NCI-H2196 (cell line): Measurements from ENCODE around the gene LYPD3.

Experiments
- DNase-seq: peaks from one replicate; lab custom pipeline; 2025; ENCODE audit not compliant: unreplicated experiment; lab: John Stamatoyannopoulos, UW

LYPD3 gene

DNA sequence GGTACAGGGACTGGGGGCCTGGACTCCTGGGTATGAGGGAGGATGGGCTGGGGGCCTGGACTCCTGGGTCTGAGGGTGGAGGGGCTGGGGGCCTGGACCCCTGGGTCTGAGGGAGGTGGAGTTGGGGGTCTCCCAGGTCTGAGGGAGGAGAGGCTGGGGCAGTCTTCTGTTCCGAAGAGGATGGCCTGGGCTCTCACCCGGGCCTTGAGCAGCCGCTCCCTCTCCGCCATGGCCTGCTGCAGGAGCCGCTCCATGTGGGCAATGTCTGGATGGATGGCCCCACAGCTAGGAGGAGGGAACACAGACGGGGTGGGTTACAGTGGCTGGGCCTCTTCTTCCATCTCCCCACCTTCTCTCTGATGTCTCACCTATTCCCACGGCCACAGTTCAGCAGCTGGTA, 21.0 kb upstream of the LYPD3 start:
- no peak for DNase-seq

- DNase-seq: no peak
Observed at GRCh38 chr19:43485951-43486350, 20.5 kb upstream of the LYPD3 start.

- DNase-seq: no peak
Observed at GRCh38 chr19:43483281-43483680, 17.9 kb upstream of the LYPD3 start.

GRCh38 chr19:43482193-43482592, 16.8 kb upstream of the LYPD3 start:
- DNase-seq: no peak

DNA sequence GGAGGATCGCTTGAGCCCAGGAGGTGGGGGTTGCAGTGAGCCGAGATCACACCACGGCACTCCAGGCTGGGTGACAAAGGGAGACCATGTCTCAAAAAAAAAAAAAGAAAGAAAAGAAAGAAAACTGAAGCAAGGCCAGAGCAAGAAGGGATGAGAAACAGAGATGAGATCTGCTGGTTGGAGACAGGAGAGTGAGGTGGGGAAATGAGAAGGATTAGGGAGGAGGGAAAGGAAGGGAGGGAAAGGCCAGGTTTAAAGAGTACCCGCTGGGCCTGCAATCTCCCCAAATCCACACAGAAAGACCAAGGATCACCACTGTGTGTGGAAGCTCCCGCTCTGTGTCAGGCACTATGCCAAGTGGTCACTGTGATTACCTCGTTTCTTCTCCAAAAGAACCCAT, 16.3 kb upstream of the LYPD3 start:
- DNase-seq: no peak

GRCh38 chr19:43480574-43480973, 15.2 kb upstream of the LYPD3 start:
- no peak for DNase-seq

- no peak for DNase-seq
Observed at GRCh38 chr19:43479961-43480561, 14.7 kb upstream of the LYPD3 start.

- no peak for DNase-seq
Observed at GRCh38 chr19:43479226-43479625, 13.8 kb upstream of the LYPD3 start.

DNA sequence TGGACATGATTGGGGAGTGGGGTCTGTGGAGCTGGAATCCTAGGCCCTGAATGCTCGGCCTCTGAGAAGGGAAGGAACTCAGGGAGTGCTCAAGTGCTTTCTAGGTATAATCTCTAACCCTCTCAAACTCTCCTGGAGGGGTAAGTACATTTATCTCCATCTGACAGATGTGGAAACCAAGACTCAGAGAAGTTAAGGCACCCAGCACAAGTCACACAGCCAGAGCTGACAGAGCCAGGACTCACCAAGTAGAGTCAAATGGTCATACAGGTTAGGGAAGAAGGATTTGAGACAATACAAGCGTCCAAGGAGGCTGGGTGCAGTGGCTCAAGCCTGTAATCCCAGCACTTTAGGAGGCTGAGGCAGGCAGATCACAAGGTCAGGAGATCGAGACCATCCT, 12.9 kb upstream of the LYPD3 start:
- no peak for DNase-seq

DNA sequence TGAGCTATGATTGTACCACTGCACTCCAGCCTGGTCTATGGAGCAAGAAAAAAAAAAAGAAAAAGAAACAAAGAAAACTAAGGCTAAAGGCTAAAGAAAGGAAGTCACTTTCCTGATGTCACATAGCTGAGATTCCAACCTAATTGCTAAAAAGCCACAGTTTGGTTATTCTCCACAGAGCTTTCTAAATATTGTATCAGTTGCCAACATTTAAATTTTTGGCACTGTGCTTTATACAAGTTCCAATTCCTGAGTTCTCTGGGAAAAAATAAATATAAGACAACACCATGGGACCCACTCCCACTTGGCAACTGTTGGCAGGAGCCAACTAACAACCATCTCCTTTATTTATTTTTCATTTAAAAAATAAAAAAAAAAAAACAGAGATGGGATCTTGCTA, 11.2 kb upstream of the LYPD3 start:
- DNase-seq: no peak

- peak; percentile 96 for DNase-seq
Observed at GRCh38 chr19:43474986-43475705, 9.7 kb upstream of the LYPD3 start.

DNA sequence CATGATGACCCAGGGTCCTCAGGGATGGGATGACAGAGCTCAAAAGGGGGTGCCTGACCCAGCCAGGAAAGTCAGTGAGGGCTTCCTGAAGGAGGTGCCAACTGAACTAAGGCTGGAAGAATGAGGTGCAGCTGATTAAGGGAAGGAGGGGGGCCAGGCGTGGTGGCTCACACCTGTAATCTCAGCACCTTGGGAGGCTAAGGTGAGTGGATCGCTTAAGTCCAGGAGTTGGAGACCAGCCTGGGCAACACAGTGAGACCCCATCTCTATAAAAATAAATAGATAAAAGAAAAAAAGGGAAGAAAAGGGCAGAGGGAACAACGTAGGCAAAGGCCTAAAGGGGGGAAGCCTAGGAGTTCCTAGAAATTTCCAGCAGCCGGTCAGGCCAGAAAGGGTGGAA, 9.1 kb upstream of the LYPD3 start:
- DNase-seq: no peak

DNA sequence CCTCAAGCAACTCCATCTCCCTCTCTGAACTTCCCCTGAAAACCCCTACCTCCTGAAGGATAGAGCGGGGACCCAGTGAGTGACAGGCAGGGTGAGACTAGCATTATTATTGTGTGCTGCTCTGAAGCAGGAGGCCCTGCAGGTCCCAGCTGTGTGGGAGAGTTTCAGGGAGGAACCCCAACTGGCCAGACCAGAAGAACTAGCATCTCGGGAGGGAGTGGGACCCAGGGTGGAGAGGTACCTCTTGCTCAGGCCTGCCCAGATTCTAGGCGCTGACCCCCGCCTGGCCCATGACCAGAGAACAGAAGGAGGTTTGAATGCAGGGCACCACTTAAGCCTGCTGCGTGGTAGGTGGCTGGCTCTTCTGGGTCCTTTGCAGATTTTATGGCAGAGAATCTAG, 5.7 kb upstream of the LYPD3 start:
- no peak for DNase-seq

- DNase-seq: no peak
Observed at GRCh38 chr19:43470288-43470687, 4.9 kb upstream of the LYPD3 start.

- no peak for DNase-seq
Observed at GRCh38 chr19:43469160-43469480, 3.7 kb upstream of the LYPD3 start.

DNA sequence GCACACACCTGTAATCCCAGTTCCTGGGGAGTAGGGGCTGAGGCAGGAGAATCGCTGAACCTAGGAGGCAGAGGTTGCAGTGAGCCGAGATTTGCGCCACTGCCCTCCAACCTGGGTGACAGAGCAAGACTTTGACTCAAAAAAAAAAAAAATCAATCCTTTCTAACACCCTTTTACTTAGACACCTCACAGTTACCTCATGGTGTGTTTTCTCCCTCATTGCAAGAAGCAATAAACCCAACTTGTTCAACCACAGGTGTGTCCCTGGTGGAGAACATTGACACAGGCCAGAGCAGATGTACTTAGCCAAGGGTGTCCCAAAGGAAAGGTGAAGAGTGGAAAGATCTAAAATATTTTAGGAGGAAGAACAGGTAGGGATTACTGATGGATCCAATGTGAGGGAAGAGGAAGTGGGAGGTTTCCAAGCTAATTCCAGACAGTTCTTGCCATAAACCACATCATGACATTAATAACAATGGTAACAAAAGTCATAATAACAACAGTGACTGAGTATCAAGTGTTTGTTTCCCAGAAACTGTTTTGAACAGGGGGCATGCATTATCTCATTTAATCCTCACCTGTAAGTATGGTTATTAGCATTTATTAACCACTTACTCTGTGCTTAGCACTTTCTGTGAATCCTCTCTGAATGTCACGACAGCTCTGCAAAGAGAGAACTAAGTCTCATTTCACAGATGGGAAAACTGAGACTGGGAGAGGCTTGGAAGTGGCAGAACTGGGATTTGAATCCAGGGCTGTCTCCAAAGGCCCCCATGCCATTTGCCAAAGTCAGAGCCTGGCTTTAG, 3.1 kb upstream of the LYPD3 start:
- no peak for DNase-seq

DNA sequence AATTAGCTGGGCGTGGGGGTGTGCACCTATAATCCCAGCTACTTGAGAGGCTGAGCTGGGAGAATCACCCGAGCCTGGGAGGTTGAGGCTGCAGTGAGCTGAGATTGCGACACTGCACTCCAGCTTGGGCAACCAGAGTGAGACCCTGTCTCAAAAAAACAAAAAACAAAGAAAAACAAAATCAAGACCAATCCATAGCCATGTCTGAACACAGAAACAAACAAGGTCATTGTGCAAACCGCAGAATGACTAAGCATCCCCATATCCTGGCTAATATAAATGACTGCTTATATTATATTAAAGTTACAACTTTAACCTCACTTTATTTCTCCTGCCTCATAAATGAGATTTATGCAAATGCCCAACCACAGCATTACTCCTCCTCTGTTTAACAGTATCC, 2.3 kb upstream of the LYPD3 start:
- no peak for DNase-seq

DNA sequence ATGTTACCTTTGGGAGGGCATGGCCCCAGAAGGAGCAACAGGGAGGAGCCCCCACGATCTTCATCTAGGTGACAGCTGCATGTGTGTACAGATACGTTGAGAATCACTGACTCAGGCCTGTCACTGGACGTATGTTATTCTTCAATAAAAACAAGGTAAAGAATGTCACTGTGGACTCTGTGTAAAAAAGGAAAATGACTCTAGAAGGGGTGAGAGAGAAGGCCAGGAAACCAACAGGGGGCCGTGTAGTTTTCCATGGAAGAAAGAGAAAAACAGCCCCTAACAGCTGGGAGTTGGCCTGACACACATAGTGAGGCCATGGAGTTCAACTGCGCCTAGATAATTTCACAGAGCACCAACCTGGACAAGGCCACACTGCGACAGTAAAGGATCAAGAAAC, 1.9 kb upstream of the LYPD3 start:
- DNase-seq: no peak

- DNase-seq: no peak
Observed at GRCh38 chr19:43466793-43467192, 1.4 kb upstream of the LYPD3 start.

DNA sequence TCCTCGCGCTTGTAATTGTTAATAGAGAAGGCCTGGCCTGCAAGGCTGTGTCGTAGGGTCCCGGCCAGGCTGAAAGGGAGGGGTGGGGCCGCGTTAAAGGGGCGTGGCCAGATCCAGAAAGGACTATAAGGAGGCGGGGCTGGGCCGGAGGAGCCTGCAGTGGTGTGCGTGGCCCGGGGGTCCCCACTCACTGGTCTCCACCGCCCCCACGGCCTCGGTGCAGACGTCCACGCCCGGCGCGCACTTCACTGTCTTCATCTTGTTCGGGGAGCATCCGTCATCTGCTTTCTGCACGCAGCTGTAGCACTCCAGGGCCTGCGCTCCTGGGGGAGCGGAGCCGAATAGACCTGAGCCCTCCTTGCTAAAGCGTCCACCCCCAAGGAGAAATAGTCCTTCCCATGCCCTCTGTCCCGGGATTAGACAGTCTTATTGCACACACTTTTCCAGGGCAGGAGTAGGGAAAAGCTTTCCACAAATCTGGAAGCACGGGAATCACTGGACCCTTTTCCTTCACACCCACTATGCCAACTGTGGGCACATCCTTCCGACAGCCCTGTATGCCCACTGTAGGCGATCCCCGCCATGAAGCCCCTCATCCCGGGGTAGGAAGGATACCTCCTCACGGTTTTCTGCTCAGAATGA, 1.2 kb downstream of the LYPD3 start:
- no peak for DNase-seq

GRCh38 chr19:43463381-43464133, 1.9 kb downstream of the LYPD3 start:
- peak; percentile 95 for DNase-seq
